H1 (cell line): ENCODE results near the gene CHMP4B. TPM values are rescaled to one million over a fixed set of nuclear protein-coding genes. Genes with fewer than 3 reads are reported as not detected.

Source experiments
- BRCA1 ChIP-seq: IDR thresholded peaks from 2 replicates; pipeline ENCODE4 v1.6.1; 2012; ENCODE audit warnings: low read depth, low read length, improper control_type of control experiment
- JUN ChIP-seq: IDR thresholded peaks from 2 replicates; pipeline ENCODE4 v1.6.1; 2011; ENCODE audit warnings: low read depth, mild to moderate bottlenecking, improper control_type of control experiment, low read length
- SAP30 ChIP-seq: fragments of 300-600 bp; sonication (generic); IDR thresholded peaks from 2 replicates; pipeline ENCODE4 v1.7.1; 2012; ENCODE audit warnings: low read length, moderate library complexity, mild to moderate bottlenecking, inconsistent platforms; ENCODE audit not compliant: insufficient read depth, insufficient replicate concordance
- SIRT6 ChIP-seq: IDR thresholded peaks from one replicate; pipeline ENCODE4 v1.7.1; 2012; ENCODE audit warnings: low read length, inconsistent platforms
- SIX5 ChIP-seq: IDR thresholded peaks from 2 replicates; pipeline ENCODE4 v1.6.1; 2011; ENCODE audit warnings: mild to moderate bottlenecking, low read depth, low read length
- TCF12 ChIP-seq: IDR thresholded peaks from 2 replicates; pipeline ENCODE4 v1.6.1; 2011; ENCODE audit warnings: low read depth, mild to moderate bottlenecking, low read length
- USF2 ChIP-seq: IDR thresholded peaks from 2 replicates; pipeline ENCODE4 v1.6.1; 2011; ENCODE audit warnings: low read length, improper control_type of control experiment
- polyA plus RNA-seq, 7 experiments: library from polyadenylated mRNA; depleted of rRNA in 3 of 7; stranded (reverse) in 5 of 7; unstranded in 2 of 7; fragments of >200 nt in 5 of 7; fragments of 200-250 nt in 2 of 7; gene quantifications; 1 replicate in 5 of 7; 2 replicates in 1 of 7; 4 replicates in 1 of 7; pipeline versions ENCODE4 v1.2.1 to v1.2.3, GENCODE V29; 2011 to 2013; ENCODE audit warnings: missing spikeins in 2 of 7, mixed read lengths in 2 of 7
- total RNA-seq: library from RNA; stranded (reverse); fragmentation: NEBNext Ultra II Directional; extraction: Animal tissue kit (Norgen Biotek cat#: 25700); gene quantifications from 2 replicates; pipeline ENCODE4 v1.2.1, GENCODE V29; 2021

The CHMP4B gene
- total and polyA plus RNA-seq, 2 of the 8 experiments (the other 6 are each of a cell fraction or from before 2014, with no cell fraction given) = 38.6 to 66.3 TPM

DNA sequence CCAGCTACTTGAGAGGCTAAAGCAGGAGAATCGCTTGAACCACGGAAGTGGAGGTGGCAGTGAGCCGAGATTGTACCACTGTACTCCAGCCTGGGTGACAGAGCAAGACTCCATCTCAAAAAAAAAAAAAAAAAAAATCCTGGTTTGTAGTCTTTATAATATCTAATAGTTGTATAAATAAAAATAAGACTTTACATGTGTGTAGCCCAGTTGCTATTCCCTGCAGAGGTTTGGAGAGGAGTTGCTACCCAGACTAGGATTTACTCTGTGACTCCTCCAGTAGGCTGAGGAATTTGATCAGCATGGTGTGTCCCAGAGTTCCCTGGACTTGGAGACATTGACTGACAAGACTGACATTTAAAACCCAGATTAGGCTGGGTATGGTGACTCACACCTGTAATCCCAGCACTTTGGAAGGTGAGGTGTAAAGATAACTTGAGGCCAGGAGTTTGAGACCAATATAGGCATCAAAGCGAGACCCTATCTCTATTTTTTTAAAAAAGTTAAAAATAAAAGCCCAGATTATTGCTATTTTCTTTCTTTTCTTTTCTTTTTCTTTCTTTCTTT is 10.2 kb downstream of the CHMP4B start (continued):
- TF ChIP-seq JUN (no peak), BRCA1 (no peak), SIX5 (no peak), USF2 (no peak), SIRT6 (no peak), TCF12 (no peak), SAP30 (no peak)
- TF ChIP-seq, all 59 proteins: peak for 0
